NB4 (cell line): Measurements from ENCODE around the gene PAQR7.

Source experiments
- DNase-seq: peaks from one replicate; pipeline ENCODE4 v3.0.0; 2010; ENCODE audit warnings: low read depth
- H3K4me3 ChIP-seq: one replicate; pipeline ENCODE4 v1.5.1; 2011; ENCODE audit warnings: mild to moderate bottlenecking, low read depth, low read length, moderate library complexity
- MAX ChIP-seq: IDR thresholded peaks from 2 replicates; pipeline ENCODE4 v1.6.1; 2011; ENCODE audit warnings: low read depth, low read length
- MYC ChIP-seq: IDR thresholded peaks from 2 replicates; pipeline ENCODE4 v1.6.1; 2011; ENCODE audit warnings: low read depth, low read length
- POLR2A ChIP-seq: IDR thresholded peaks from 2 replicates; pipeline ENCODE4 v1.6.1; 2011; ENCODE audit warnings: mild to moderate bottlenecking; ENCODE audit not compliant: insufficient read length; ENCODE audit errors: extremely low read depth
- TF ChIP-seq, protein P1 (sequence below): IDR thresholded peaks from one replicate; pipeline ENCODE4 v1.5.1; 2012; ENCODE audit warnings: low read depth, low read length

The PAQR7 gene

DNA sequence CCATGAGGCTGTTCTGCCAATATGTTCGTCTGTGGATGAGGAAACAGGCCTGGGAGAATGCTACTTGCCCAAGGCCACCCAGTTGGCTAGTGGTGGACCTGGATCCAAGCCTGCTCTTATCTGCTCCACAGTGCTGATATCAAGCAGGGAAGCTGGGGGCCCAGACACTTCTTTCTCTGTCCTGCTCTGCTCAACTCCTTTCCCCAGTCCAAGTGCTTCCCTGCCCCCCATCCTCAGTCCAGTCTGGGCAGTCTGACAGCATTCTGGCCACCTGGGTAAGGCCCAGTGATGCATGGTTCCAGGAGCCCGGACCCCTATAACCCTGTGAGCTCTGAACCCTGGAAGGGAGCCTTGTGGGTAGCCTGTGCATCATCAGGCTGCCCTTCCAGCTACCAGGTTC, 4.2 kb upstream of the PAQR7 start:
- TF ChIP-seq MAX (no peak), MYC (no peak), POLR2A (no peak)
- TF ChIP-seq, protein P1, sequence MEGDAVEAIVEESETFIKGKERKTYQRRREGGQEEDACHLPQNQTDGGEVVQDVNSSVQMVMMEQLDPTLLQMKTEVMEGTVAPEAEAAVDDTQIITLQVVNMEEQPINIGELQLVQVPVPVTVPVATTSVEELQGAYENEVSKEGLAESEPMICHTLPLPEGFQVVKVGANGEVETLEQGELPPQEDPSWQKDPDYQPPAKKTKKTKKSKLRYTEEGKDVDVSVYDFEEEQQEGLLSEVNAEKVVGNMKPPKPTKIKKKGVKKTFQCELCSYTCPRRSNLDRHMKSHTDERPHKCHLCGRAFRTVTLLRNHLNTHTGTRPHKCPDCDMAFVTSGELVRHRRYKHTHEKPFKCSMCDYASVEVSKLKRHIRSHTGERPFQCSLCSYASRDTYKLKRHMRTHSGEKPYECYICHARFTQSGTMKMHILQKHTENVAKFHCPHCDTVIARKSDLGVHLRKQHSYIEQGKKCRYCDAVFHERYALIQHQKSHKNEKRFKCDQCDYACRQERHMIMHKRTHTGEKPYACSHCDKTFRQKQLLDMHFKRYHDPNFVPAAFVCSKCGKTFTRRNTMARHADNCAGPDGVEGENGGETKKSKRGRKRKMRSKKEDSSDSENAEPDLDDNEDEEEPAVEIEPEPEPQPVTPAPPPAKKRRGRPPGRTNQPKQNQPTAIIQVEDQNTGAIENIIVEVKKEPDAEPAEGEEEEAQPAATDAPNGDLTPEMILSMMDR = no peak
- no peak for DNase-seq
- H3K4me3 ChIP-seq = no peak overlapping the region

DNA sequence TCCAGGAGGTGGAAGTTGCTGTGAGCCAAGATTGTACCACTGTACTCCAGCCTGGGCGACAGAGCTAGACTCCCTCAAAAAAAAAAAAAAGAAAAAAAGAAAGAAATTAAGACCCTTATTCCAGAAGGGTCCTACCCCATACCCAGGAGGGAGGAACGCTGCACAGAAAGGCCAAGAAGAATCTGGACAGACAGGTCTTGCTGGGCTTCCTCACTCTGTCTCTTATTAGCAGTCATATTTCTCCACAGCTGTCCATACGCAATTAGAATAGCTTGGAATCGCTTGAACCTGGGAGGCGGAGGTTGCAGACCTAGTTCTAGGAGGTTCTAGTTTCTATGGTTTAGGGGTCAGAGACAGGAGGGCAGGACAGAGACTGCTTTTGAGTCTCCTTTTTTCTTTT, 3.2 kb upstream of the PAQR7 start:
- TF ChIP-seq, protein P1 = no peak
- TF ChIP-seq MYC = no peak
- no peak for DNase-seq
- H3K4me3 ChIP-seq = no peak overlapping the region

DNA sequence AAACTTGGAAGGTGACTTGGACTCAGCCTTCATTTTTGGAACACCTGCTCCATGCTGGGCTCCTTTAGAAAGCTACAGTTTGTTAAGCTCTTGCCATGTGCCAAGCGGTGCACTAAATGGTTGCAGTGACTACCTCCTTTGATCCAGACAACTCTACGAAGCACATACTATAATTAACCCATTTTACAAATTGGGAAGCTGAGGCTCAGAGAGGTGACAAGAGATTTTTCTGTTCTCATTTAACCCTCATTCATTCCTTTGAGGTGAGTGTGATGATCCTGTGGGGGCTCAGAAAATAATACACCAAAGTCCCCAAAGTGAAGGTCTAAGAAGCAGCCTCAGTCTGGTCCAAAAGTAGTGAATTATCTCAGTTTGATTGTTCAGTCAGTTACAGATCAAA, 1.6 kb upstream of the PAQR7 start:
- DNase-seq = no peak
- no peak overlapping the region for H3K4me3 ChIP-seq
- no peak for TF ChIP-seq MYC
- TF ChIP-seq POLR2A = no peak
- TF ChIP-seq, protein P1 = no peak
- TF ChIP-seq MAX = no peak

- H3K4me3 ChIP-seq = no peak overlapping the region
- TF ChIP-seq POLR2A (no peak), MAX (no peak), MYC (no peak)
- TF ChIP-seq, protein P1 = no peak
- DNase-seq = no peak
These were observed 1.2 kb upstream of the PAQR7 start for GRCh38 chr1:25876693-25877077.

- no peak overlapping the region for H3K4me3 ChIP-seq
- TF ChIP-seq MYC = no peak
- TF ChIP-seq MAX = no peak
- TF ChIP-seq, protein P1 = no peak
- TF ChIP-seq POLR2A = no peak
- DNase-seq = no peak
These were observed 566 bp upstream of the PAQR7 start for GRCh38 chr1:25875856-25876692.

GRCh38 chr1:25874635-25875153, 814 bp downstream of the PAQR7 start:
- H3K4me3 ChIP-seq = no peak overlapping the region
- TF ChIP-seq, protein P1 = no peak
- TF ChIP-seq POLR2A (no peak), MYC (no peak), MAX (no peak)
- DNase-seq = no peak
